Stimulated activated CD4-positive, alpha-beta T cell treated with anti-CD3 and anti-CD28 coated beads, Interleukin-15, amount 100 ng/mL, for 24 hours (primary cell): Measurements from ENCODE around the gene MCM7.

ENCODE experiments used
- DNase-seq: peaks from one replicate; pipeline ENCODE4 v3.0.0-alpha.2; 2020

MCM7 gene

GRCh38 chr7:100122067-100122466 lies 20.9 kb upstream of the MCM7 start:
- no peak for DNase-seq

GRCh38 chr7:100120733-100121036 lies 19.5 kb upstream of the MCM7 start:
- no peak for DNase-seq

GRCh38 chr7:100119970-100120732 lies 19.0 kb upstream of the MCM7 start:
- peak; percentile 78 for DNase-seq

GRCh38 chr7:100119072-100119969 lies 18.1 kb upstream of the MCM7 start, which contains the start of the genes CNPY4 and TAF6:
TSS of gene CNPY4 (plus strand) at chr7:100119634. CDS start at chr7:100119745, 111 bp downstream.
TSS of gene TAF6 (minus strand) at chr7:100119358. CDS start at chr7:100114209, 5,149 bp downstream.
- DNase-seq = peak; percentile 97

GRCh38 chr7:100118388-100119071 lies 17.3 kb upstream of the MCM7 start:
- DNase-seq = no peak

- DNase-seq = no peak
These were observed 13.8 kb upstream of the MCM7 start for GRCh38 chr7:100115026-100115425.

- no peak for DNase-seq
These were observed 10.7 kb upstream of the MCM7 start for GRCh38 chr7:100111914-100112313.

- no peak for DNase-seq
These were observed 10.0 kb upstream of the MCM7 start for GRCh38 chr7:100111156-100111555.

GRCh38 chr7:100109521-100110163 lies 8.4 kb upstream of the MCM7 start:
- DNase-seq = no peak

GRCh38 chr7:100107890-100108289 lies 6.7 kb upstream of the MCM7 start:
- no peak for DNase-seq

GRCh38 chr7:100107125-100107737 lies 6.0 kb upstream of the MCM7 start:
- DNase-seq = no peak

- no peak for DNase-seq
These were observed 5.4 kb upstream of the MCM7 start for GRCh38 chr7:100106633-100107032.

GRCh38 chr7:100105534-100105933 lies 4.3 kb upstream of the MCM7 start:
- DNase-seq = no peak

GRCh38 chr7:100102950-100103840 lies 2.0 kb upstream of the MCM7 start:
- DNase-seq = no peak

- peak; percentile 89 for DNase-seq
These were observed 679 bp downstream of the MCM7 start for GRCh38 chr7:100100420-100101015.

GRCh38 chr7:100099452-100099851 lies 1.7 kb downstream of the MCM7 start:
- DNase-seq = no peak

- no peak for DNase-seq
These were observed 2.3 kb downstream of the MCM7 start for GRCh38 chr7:100098913-100099312.

GRCh38 chr7:100095704-100096103 lies 5.5 kb downstream of the MCM7 start:
- no peak for DNase-seq

GRCh38 chr7:100095289-100095688 lies 5.9 kb downstream of the MCM7 start:
- DNase-seq = no peak

- no peak for DNase-seq
These were observed 7.2 kb downstream of the MCM7 start for GRCh38 chr7:100093925-100094486.

GRCh38 chr7:100093498-100093897 lies 7.7 kb downstream of the MCM7 start:
- DNase-seq = no peak
